ENCODE results near the gene ABCC3. TPM values are rescaled to one million over a fixed set of nuclear protein-coding genes. Genes with fewer than 3 reads are reported as not detected.

ABCC3 gene
- total and polyA plus RNA-seq, 2 of the 8 experiments (the other 6 are each of a cell fraction or from before 2014, with no cell fraction given), result 0.35 to 0.37 TPM

DNA sequence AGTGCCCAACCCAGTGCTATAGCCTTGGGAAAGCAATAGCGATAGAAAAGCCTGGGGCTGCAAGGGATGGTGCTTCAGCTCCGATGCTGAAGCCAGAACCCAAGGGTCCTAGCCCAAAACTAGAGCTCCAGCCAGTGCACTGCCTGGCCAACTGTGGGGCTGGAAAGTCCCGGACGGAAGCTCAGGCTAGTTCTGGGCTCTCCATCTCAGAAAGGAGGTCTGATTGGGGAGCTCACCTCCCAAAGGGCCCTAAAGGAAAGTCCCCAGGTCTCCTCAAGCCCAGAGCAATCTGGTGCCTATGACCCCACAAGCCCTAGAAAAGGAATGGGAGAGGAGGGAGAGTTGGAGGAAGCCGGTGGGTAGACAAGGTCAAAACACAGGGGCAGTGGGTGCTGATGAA lies 2.0 kb upstream of the ABCC3 start (continued):
- TF ChIP-seq, protein P1, sequence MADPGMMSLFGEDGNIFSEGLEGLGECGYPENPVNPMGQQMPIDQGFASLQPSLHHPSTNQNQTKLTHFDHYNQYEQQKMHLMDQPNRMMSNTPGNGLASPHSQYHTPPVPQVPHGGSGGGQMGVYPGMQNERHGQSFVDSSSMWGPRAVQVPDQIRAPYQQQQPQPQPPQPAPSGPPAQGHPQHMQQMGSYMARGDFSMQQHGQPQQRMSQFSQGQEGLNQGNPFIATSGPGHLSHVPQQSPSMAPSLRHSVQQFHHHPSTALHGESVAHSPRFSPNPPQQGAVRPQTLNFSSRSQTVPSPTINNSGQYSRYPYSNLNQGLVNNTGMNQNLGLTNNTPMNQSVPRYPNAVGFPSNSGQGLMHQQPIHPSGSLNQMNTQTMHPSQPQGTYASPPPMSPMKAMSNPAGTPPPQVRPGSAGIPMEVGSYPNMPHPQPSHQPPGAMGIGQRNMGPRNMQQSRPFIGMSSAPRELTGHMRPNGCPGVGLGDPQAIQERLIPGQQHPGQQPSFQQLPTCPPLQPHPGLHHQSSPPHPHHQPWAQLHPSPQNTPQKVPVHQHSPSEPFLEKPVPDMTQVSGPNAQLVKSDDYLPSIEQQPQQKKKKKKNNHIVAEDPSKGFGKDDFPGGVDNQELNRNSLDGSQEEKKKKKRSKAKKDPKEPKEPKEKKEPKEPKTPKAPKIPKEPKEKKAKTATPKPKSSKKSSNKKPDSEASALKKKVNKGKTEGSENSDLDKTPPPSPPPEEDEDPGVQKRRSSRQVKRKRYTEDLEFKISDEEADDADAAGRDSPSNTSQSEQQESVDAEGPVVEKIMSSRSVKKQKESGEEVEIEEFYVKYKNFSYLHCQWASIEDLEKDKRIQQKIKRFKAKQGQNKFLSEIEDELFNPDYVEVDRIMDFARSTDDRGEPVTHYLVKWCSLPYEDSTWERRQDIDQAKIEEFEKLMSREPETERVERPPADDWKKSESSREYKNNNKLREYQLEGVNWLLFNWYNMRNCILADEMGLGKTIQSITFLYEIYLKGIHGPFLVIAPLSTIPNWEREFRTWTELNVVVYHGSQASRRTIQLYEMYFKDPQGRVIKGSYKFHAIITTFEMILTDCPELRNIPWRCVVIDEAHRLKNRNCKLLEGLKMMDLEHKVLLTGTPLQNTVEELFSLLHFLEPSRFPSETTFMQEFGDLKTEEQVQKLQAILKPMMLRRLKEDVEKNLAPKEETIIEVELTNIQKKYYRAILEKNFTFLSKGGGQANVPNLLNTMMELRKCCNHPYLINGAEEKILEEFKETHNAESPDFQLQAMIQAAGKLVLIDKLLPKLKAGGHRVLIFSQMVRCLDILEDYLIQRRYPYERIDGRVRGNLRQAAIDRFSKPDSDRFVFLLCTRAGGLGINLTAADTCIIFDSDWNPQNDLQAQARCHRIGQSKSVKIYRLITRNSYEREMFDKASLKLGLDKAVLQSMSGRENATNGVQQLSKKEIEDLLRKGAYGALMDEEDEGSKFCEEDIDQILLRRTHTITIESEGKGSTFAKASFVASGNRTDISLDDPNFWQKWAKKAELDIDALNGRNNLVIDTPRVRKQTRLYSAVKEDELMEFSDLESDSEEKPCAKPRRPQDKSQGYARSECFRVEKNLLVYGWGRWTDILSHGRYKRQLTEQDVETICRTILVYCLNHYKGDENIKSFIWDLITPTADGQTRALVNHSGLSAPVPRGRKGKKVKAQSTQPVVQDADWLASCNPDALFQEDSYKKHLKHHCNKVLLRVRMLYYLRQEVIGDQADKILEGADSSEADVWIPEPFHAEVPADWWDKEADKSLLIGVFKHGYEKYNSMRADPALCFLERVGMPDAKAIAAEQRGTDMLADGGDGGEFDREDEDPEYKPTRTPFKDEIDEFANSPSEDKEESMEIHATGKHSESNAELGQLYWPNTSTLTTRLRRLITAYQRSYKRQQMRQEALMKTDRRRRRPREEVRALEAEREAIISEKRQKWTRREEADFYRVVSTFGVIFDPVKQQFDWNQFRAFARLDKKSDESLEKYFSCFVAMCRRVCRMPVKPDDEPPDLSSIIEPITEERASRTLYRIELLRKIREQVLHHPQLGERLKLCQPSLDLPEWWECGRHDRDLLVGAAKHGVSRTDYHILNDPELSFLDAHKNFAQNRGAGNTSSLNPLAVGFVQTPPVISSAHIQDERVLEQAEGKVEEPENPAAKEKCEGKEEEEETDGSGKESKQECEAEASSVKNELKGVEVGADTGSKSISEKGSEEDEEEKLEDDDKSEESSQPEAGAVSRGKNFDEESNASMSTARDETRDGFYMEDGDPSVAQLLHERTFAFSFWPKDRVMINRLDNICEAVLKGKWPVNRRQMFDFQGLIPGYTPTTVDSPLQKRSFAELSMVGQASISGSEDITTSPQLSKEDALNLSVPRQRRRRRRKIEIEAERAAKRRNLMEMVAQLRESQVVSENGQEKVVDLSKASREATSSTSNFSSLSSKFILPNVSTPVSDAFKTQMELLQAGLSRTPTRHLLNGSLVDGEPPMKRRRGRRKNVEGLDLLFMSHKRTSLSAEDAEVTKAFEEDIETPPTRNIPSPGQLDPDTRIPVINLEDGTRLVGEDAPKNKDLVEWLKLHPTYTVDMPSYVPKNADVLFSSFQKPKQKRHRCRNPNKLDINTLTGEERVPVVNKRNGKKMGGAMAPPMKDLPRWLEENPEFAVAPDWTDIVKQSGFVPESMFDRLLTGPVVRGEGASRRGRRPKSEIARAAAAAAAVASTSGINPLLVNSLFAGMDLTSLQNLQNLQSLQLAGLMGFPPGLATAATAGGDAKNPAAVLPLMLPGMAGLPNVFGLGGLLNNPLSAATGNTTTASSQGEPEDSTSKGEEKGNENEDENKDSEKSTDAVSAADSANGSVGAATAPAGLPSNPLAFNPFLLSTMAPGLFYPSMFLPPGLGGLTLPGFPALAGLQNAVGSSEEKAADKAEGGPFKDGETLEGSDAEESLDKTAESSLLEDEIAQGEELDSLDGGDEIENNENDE (IDR thresholded peaks at IDR 0.05; ENCODE audit: insufficient replicate concordance, low read length), result no peak
- no peak for TF ChIP-seq SIN3A (conservative IDR thresholded peaks at IDR 0.05 in 1 of 2, IDR thresholded peaks at IDR 0.05 in 1 of 2; ENCODE audit: low read depth in 1 of 2, low read length in 2 of 2)

Data from H1 (cell line).